ENCODE results near the gene ACP2. TPM values are rescaled to one million over a fixed set of nuclear protein-coding genes. Genes with fewer than 3 reads are reported as not detected.

ACP2 gene
- total RNA-seq, 2 experiments from 2014 or later, result 9.4 to 13.4 TPM

DNA sequence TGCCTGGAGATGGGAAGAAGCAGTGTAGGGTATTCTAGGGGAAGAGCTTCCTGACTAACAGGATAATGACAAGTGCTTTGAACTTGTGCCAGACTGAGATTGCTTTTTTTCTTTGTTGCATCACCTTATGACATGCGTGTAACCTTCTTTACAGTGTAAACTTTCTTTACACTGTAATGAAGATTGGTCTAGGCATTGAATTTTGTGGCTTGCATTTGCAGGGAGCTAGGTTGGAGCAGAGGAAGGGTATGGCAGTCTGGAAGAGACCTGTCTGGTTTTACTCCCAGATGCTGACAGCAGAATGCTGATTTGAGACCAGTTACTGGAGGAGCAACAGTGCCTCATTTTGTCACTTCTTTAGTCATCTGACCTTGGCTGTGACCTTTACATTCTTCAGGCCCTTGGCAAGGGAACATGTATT, 28.2 kb downstream of the ACP2 start:
- ChIA-PET POLR2A (interaction anchor here (0.8 to 2.1 kb wide), 3 partner anchors 11 to 28 kb away, joined by 3 to 7 read pairs (median 4); partner anchors contain the start of gene ACP2), CTCF (interaction anchor here (0.8 to 1.3 kb wide), 3 partner anchors 12 to 15 kb away, joined by 3 to 5 read pairs (median 5); no protein-coding TSS in a partner anchor)
- intact Hi-C loops (cut with micrococcal nuclease), result no loop called here
- Mint-ChIP-seq H3K4me1 (ENCODE audit: low read depth) (peaks cover 46% of the 10 kb centered on the region), H3K4me3 (no peak overlapping the region), H3K36me3 (ENCODE audit: low read depth) (peaks cover 64% of the 10 kb centered on the region), H3K27me3 (no peaks in the 10 kb centered on the region), H3K9me3 (no peaks in the 10 kb centered on the region), H3K27ac (peak overlapping the region; percentile 46)
- no peak for DNase-seq
- TF ChIP-seq, protein P1, sequence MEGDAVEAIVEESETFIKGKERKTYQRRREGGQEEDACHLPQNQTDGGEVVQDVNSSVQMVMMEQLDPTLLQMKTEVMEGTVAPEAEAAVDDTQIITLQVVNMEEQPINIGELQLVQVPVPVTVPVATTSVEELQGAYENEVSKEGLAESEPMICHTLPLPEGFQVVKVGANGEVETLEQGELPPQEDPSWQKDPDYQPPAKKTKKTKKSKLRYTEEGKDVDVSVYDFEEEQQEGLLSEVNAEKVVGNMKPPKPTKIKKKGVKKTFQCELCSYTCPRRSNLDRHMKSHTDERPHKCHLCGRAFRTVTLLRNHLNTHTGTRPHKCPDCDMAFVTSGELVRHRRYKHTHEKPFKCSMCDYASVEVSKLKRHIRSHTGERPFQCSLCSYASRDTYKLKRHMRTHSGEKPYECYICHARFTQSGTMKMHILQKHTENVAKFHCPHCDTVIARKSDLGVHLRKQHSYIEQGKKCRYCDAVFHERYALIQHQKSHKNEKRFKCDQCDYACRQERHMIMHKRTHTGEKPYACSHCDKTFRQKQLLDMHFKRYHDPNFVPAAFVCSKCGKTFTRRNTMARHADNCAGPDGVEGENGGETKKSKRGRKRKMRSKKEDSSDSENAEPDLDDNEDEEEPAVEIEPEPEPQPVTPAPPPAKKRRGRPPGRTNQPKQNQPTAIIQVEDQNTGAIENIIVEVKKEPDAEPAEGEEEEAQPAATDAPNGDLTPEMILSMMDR (IDR thresholded peaks at IDR 0.05), result no peak
- no peak for ATAC-seq

- Mint-ChIP-seq H3K4me3 (peak overlapping the region; percentile 93), H3K36me3 (ENCODE audit: low read depth) (peaks cover 43% of the 10 kb centered on the region), H3K27me3 (no peaks in the 10 kb centered on the region), H3K4me1 (ENCODE audit: low read depth) (peaks cover 35% of the 10 kb centered on the region), H3K27ac (peak overlapping the region; percentile 100), H3K9me3 (no peaks in the 10 kb centered on the region)
- DNase-seq (peak; percentile 83), ATAC-seq (peak; percentile 35)
- POLR2A ChIA-PET, result interaction anchor here (0.7 to 3.5 kb wide), 17 partner anchors 8 to 324 kb away, joined by 3 to 63 read pairs (median 4); partner anchors contain the start of genes ACP2, ARFGAP2, MADD and PACSIN3
- TF ChIP-seq, protein P1 (IDR thresholded peaks at IDR 0.05), result no peak
- CTCF ChIA-PET, result interaction anchor here (0.9 to 5.6 kb wide), 4 partner anchors 19 to 44 kb away, joined by 3 to 43 read pairs (median 4); partner anchors contain the start of genes ACP2 and ARFGAP2
- intact Hi-C loops (cut with micrococcal nuclease), result loop anchor here (5.0 kb wide), 2 partner anchors 39 to 41 kb away; partner anchors contain the start of genes ARFGAP2 and NR1H3
These were observed 32.4 kb downstream of the ACP2 start for GRCh38 chr11:47216121-47216798.

GRCh38 chr11:47215366-47215910, 33.2 kb downstream of the ACP2 start:
- intact Hi-C loops (cut with micrococcal nuclease), result loop anchor here (2.0 to 5.0 kb wide), 3 partner anchors 38 to 53 kb away; partner anchors contain the start of genes ARFGAP2 and NR1H3
- peaks cover 34% of the 10 kb centered on the region for H3K4me1 Mint-ChIP-seq (ENCODE audit: low read depth)
- peak overlapping the region; percentile 93 for H3K4me3 Mint-ChIP-seq
- H3K9me3 Mint-ChIP-seq, result no peaks in the 10 kb centered on the region
- H3K27me3 Mint-ChIP-seq, result no peaks in the 10 kb centered on the region
- ChIA-PET POLR2A (interaction anchor here (0.6 to 3.5 kb wide), 21 partner anchors 9 to 883 kb away, joined by 3 to 63 read pairs (median 4); partner anchors contain the start of genes ACP2, ARFGAP2, MADD and PACSIN3), CTCF (interaction anchor here (0.9 to 5.6 kb wide), 6 partner anchors 20 to 47 kb away, joined by 3 to 43 read pairs (median 4); partner anchors contain the start of genes ACP2 and ARFGAP2)
- ATAC-seq, result no peak
- peak overlapping the region; percentile 100 for H3K27ac Mint-ChIP-seq
- DNase-seq, result no peak
- H3K36me3 Mint-ChIP-seq (ENCODE audit: low read depth), result peaks cover 42% of the 10 kb centered on the region
- TF ChIP-seq, protein P1 (IDR thresholded peaks at IDR 0.05), result no peak

GRCh38 chr11:47213950-47214565, 34.6 kb downstream of the ACP2 start:
- intact Hi-C loops (cut with micrococcal nuclease), result loop anchor here (2.0 kb wide), 1 partner anchor 55 kb away; no protein-coding TSS in a partner anchor
- ChIA-PET CTCF (interaction anchor here (0.5 to 5.6 kb wide), 7 partner anchors 8 to 57 kb away, joined by 3 to 43 read pairs (median 4); partner anchors contain the start of genes ACP2 and ARFGAP2), POLR2A (interaction anchor here (0.5 to 3.5 kb wide), 17 partner anchors 8 to 216 kb away, joined by 3 to 63 read pairs (median 7); partner anchors contain the start of genes ACP2, ARFGAP2, MADD and NR1H3)
- no peaks in the 10 kb centered on the region for H3K27me3 Mint-ChIP-seq
- peak overlapping the region; percentile 93 for H3K4me3 Mint-ChIP-seq
- peak; percentile 74 for ATAC-seq
- peaks cover 24% of the 10 kb centered on the region for H3K4me1 Mint-ChIP-seq (ENCODE audit: low read depth)
- H3K27ac Mint-ChIP-seq, result peak overlapping the region; percentile 100
- no peaks in the 10 kb centered on the region for H3K9me3 Mint-ChIP-seq
- peak; percentile 93 for DNase-seq
- TF ChIP-seq, protein P1 (IDR thresholded peaks at IDR 0.05), result no peak
- H3K36me3 Mint-ChIP-seq (ENCODE audit: low read depth), result peaks cover 33% of the 10 kb centered on the region

Measured in activated CD8-positive, alpha-beta T cell treated with anti-CD3 and anti-CD28 coated beads for 36 hours (primary cell).